ENCODE results near the gene HOXA13.

DNA sequence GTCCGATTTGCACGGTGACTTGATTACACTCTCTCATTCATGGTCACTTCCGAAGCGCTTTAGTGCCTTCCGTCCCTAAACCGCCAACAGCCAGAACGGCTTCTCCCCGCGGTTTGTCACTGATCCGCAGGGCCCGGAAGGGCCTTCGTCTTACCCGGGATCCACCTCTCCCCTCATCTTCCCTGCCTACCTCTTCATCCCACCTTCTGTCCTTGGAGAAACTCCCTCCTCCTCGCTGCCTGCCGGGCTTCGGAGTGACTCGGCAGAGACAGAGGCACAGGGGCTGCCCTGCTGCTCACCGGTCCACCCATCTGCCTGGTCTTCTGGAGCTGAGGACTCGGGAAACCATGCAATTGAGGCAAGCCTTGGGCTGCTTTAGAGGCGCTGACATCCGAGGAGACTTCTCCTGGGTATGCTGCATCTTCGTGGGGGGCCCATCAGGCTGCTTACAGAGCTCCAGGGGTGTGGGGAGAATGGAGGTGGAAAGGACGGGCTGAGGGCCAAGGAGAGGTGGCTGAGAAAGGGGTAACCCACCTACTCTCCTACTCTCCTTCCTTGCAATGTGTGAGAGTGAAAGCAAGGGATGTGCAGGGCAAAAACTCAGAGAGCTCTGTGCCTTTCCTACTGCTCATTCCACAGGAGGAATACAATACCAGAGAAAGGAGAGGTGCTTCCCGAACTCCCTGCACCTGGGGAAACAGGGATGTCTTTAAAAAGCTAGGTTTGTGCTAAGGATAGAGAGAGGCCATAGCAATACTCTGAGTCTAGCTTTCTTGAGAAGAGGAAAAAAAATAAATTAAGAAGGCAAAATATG, 13.8 kb downstream of the HOXA13 start:
- TF ChIP-seq, protein P1, sequence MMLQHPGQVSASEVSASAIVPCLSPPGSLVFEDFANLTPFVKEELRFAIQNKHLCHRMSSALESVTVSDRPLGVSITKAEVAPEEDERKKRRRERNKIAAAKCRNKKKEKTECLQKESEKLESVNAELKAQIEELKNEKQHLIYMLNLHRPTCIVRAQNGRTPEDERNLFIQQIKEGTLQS (IDR thresholded peaks at IDR 0.05): no peak
- TF ChIP-seq, protein P2, sequence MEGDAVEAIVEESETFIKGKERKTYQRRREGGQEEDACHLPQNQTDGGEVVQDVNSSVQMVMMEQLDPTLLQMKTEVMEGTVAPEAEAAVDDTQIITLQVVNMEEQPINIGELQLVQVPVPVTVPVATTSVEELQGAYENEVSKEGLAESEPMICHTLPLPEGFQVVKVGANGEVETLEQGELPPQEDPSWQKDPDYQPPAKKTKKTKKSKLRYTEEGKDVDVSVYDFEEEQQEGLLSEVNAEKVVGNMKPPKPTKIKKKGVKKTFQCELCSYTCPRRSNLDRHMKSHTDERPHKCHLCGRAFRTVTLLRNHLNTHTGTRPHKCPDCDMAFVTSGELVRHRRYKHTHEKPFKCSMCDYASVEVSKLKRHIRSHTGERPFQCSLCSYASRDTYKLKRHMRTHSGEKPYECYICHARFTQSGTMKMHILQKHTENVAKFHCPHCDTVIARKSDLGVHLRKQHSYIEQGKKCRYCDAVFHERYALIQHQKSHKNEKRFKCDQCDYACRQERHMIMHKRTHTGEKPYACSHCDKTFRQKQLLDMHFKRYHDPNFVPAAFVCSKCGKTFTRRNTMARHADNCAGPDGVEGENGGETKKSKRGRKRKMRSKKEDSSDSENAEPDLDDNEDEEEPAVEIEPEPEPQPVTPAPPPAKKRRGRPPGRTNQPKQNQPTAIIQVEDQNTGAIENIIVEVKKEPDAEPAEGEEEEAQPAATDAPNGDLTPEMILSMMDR (IDR thresholded peaks at IDR 0.05; ENCODE audit: low read depth, low read length, missing input control): no peak
- TF ChIP-seq, protein P3, sequence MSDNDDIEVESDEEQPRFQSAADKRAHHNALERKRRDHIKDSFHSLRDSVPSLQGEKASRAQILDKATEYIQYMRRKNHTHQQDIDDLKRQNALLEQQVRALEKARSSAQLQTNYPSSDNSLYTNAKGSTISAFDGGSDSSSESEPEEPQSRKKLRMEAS (IDR thresholded peaks at IDR 0.05): no peak
- TF ChIP-seq TAF1 (conservative IDR thresholded peaks at IDR 0.05) (no peak), SP1 (IDR thresholded peaks at IDR 0.05) (no peak)

Data from liver (tissue), 3 donors.